SK-N-SH treated with all-trans-retinoic acid at 6 μM for 48 hours (cell line): ENCODE results near the gene C4B.

Source experiments
- RARB ChIP-seq: fragments of 250-450 bp; sonication (Bioruptor Pico); IDR thresholded peaks from 2 replicates; pipeline ENCODE4 v1.8.0; 2021; ENCODE audit warnings: mild to moderate bottlenecking, moderate library complexity
- TCF4 ChIP-seq: fragments of 250-450 bp; sonication (Bioruptor Pico); IDR thresholded peaks from 2 replicates; pipeline ENCODE4 v1.8.0; 2021; ENCODE audit warnings: mild to moderate bottlenecking, moderate library complexity, borderline replicate concordance
- TOX ChIP-seq: fragments of 250-450 bp; sonication (Bioruptor Pico); IDR thresholded peaks from 2 replicates; pipeline ENCODE4 v1.8.0; 2021; ENCODE audit warnings: mild to moderate bottlenecking, moderate library complexity, borderline replicate concordance
- ZNF8 ChIP-seq: fragments of 450-650 bp; formaldehyde crosslinking; IDR thresholded peaks from 2 replicates; pipeline ENCODE4 v1.5.0; 2020; ENCODE audit warnings: mild to moderate bottlenecking, moderate library complexity
- TF ChIP-seq, protein P1 (sequence below): fragments of 250-450 bp; sonication (Bioruptor Pico); IDR thresholded peaks from 2 replicates; pipeline ENCODE4 v1.8.0; 2021; ENCODE audit warnings: low read depth, mild to moderate bottlenecking, moderate library complexity, borderline replicate concordance

DNA sequence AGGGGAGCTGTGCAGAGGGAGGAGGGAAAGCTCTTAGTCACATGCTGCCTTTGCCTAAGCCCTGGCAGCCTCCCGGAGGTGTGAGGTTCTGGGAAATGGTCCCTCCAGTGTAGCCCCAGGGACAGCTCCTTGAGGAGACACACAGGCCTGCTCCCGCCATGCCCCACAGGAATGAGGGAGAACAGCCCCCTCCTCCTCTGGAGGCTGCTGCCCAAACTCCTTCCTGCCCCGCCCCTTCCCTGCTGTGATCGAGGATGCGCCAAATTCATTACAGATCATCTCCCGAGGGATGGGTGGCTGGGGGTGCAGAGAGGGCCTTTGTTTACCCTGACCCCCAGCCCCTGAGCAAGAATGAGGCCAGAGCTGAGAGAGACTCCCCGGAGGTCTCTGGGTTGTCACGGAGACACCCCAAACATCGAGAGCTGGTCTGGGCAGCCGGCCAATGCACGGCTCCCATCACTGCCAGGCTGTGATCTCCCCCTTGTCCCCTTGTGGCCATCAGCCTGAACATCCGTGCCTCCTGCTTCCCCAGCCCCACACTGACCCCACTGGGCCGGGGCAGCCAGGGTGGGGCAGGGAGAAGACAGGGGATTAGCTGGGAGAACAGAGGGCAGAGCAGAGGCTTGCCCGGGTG lies 32.0 kb downstream of the C4B start:
- TF ChIP-seq RARB (CRISPR knock-in tag) = no peak
- TF ChIP-seq ZNF8 = no peak
- no peak for TF ChIP-seq TCF4
- no peak for TF ChIP-seq TOX (CRISPR knock-in tag)
- TF ChIP-seq, protein P1, sequence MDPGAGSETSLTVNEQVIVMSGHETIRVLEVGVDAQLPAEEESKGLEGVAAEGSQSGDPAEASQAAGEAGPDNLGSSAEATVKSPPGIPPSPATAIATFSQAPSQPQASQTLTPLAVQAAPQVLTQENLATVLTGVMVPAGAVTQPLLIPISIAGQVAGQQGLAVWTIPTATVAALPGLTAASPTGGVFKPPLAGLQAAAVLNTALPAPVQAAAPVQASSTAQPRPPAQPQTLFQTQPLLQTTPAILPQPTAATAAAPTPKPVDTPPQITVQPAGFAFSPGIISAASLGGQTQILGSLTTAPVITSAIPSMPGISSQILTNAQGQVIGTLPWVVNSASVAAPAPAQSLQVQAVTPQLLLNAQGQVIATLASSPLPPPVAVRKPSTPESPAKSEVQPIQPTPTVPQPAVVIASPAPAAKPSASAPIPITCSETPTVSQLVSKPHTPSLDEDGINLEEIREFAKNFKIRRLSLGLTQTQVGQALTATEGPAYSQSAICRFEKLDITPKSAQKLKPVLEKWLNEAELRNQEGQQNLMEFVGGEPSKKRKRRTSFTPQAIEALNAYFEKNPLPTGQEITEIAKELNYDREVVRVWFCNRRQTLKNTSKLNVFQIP (CRISPR knock-in tag) = no peak
